NCI-H345 treated with DMSO at 0.1 percent for 48 hours (cell line): ENCODE results near the gene SLC35F4.
A peak's percentile ranks its signal among the peaks of the same experiment; 100 is the strongest.
"Not testable (repeated sequence)": the region's sequence is repeated elsewhere in the genome, so short reads cannot be mapped to it uniquely, and the experiment has no call there.

Experiments
- DNase-seq: peaks from one replicate; lab custom pipeline; 2025; ENCODE audit not compliant: unreplicated experiment; lab: John Stamatoyannopoulos, UW

SLC35F4 gene

GRCh38 chr14:57865403-57866198, at the start of gene SLC35F4:
Gene SLC35F4, minus strand, starts transcription at chr14:57866092.
- peak; percentile 9 for DNase-seq

DNA sequence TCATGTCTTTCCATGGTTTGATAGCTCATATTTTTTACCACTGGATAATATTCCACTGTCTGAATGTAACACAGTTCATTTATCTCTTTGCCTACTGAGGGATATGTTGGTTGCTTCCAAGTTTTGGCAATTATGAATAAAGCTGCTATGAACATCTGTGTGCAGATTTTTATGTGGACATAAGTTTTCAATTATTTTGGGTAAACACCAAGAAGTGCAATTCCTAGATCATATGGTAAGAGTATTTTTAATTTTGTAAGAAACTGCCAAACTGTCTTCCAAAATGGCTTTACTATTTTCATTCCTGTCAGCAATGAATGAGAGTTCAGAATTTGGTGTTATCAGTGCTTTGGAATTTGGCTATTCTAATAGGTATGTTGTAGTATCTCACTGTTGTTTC, 43.7 kb upstream of the SLC35F4 start:
- DNase-seq, result no peak

GRCh38 chr14:57903954-57904353, 38.1 kb upstream of the SLC35F4 start:
- DNase-seq, result no peak

GRCh38 chr14:57898837-57899572, 33.1 kb upstream of the SLC35F4 start:
- no peak for DNase-seq

DNA sequence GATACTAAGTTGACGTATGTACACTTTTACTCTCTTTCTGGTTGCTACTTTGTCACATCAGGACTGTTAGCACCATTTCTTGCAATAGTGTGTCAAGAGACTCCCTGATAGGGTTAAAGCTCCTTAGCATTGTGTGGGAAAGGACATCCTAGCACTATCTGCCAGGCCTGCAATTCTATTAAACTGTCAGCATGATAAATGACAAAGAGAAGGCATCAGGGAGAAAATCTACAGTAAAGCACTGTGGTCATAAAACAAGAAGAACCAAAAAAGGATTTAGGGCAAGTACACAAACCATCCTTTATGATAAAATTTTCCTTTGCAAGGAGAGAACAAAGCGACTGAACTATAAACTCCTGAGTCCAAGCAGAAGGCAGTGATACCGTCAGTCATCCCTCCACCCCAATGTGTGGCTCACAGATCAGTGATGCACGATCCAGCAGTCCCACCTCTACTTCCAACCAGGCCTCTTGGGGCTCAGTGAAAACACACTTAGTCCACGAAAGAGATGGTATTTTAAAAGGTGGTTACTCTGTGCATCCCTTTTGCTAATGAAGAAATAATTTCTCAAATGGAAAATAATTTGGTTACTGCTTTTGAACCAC, 31.4 kb upstream of the SLC35F4 start:
- DNase-seq, result no peak

DNA sequence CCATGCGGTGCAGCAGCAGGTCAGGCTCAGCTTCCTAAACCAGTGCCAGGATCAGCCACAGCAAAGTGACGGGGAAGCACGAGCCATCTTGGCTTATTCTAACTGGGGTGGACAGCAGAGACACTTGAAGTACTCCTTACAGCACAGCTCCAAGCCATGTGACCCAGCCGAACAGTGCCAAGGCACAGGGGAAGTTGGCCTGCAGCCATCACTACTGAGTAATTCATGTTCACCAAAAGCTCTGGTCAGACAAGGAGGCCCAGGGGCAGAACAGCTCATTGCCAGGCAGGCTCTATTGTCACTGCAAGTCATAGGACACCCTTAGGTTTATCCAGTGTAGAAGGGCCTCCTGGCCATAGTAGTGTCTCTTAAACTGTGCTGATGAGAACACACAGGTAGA, 23.4 kb upstream of the SLC35F4 start:
- DNase-seq, result no peak

DNA sequence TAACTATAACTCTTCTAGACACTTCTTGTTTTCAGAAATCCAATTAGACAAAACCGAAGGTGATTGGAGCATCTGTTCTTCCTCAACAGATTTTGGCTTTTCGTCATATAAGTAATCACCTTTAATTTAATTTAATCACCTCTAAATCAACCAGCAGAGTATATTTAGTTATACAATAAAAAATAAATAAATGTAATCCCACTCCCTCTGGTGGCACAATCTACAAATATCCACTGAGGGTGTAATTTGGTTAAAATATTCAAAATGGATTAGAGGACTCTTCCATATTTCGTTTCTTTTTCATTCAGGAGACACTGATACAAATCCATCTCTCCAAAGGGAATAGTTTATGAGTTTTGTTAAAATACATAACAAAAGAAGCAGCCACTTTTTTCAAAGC, 18.3 kb upstream of the SLC35F4 start:
- no peak for DNase-seq

DNA sequence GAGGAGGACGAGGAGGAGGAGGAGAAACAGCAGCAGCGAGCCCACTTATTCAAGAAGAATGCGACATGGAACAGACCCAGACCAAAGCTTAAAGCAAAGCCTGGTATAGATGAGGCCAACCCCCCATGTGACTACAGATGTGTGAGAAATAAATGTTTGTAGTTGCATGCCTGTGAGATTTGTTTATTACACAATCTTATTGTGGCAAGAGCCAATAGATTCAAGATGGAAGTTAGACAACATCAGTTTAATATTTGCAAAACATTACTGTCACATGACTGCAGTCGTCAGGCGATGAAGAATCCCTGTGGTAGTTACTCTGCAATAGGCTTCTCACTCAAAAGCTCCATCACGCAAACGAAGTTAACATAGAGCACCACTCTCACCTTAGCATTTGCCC, 17.2 kb upstream of the SLC35F4 start:
- no peak for DNase-seq

GRCh38 chr14:57879516-57879915, 13.6 kb upstream of the SLC35F4 start:
- DNase-seq, result no peak

- no peak for DNase-seq
Measured at GRCh38 chr14:57875985-57876384, 10.1 kb upstream of the SLC35F4 start.

- no peak for DNase-seq
Measured at GRCh38 chr14:57875296-57875695, 9.4 kb upstream of the SLC35F4 start.

- peak; percentile 6 for DNase-seq
Measured at GRCh38 chr14:57871459-57872080, 5.7 kb upstream of the SLC35F4 start.

DNA sequence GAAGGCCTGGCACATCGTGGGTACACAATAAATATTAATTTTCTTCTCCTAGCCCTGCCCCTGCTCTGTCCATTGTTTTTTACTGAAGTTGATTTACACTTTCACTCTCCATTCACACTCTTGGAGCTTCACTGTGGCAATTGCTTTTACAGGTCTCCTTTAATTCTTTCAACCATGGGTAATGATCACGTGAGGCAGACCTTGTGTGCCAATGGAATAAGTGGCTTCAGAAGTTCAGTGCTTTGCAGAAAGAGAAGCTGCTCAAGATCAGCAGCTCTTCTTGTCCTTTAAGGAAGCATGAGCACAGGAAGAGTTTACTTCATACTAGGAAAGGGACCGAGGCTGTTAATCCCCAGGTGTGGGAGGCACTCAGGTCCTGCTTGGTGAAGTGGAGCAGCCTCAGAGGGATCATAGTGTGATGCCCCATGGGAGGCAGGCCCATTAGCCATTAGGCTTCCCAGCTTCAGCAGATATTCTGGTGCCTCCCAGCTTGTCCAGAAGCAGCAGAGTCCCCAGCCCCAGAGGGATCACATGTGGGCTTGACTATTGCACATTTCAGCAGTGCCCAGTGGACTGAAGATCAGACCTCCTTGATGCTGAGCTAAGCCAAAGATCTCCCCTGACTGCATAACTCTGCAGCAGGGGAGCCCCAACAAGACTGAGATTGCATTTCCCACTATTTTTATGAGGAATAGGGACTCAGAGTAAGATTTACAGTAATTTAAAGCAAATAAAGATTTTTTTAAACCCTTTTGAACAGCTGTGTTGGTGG, 5.0 kb upstream of the SLC35F4 start:
- no peak for DNase-seq

- DNase-seq, result no peak
Measured at GRCh38 chr14:57869617-57870016, 3.7 kb upstream of the SLC35F4 start.

DNA sequence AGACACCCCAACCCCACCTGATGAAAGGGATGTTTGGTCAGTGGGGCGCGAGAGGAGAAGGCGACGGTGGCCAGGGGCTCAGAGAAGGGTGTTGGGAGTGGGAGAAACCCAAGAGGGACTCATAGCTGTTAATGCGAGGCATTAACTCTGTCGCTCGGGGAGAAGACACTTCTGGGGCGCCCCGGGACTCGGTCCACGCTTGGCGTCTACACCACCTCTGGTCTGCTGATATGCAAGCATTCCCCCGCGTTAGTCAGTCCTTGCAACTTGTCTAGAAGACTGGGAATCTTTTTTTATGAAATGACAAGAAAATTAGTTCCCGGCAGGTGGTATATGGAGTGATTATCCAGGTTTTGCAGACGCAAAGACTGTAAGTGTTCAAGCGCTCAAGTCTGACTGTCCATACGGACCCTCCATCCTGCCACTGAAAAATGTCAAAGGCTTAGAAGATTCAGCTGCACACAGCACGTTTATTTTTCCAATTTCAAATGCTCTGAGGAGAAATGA, 360 bp upstream of the SLC35F4 start:
- DNase-seq, result no peak

GRCh38 chr14:57865066-57865402, 858 bp downstream of the SLC35F4 start:
- no peak for DNase-seq

- DNase-seq, result no peak
Measured at GRCh38 chr14:57864659-57865058, 1.2 kb downstream of the SLC35F4 start.

DNA sequence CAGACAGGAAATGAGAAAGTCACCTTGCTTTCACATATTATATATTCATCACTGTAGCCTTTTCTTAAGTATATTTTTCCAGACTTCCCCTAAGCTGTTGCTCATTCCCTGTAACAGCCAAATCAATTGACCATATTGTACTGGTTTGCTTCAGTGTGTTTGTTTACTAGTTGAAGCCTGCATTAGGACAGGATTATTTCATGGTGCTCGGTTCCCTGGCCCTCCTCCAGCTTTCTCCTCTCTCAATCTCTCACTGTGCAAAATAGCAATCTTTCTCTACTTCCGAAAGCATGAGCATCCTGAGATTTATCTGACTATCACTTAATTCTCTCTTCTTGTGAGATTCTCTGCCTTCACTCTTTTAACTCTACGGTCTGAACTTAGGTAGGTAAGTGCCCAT, 2.4 kb downstream of the SLC35F4 start:
- no peak for DNase-seq

GRCh38 chr14:57855666-57856065, 10.2 kb downstream of the SLC35F4 start:
- not testable (repeated sequence) for DNase-seq

DNA sequence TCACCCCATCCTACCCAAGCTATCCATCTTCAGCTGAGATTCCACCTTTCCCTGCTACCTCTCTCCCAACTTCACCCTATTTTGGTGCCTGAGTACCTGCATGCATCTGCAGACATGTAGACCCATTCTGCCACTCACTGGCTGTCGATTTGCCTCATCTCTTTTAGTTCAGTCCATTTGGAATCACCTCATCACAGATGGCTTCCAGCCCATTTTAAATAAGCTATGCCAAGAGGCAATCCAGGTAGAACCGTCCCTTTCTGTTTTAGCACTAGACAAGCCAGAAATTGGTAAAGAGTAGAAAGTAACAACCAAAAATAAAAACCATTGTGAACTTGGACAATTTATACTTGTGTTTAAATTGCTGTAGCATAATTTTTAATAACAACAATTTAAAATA, 11.3 kb downstream of the SLC35F4 start:
- no peak for DNase-seq

DNA sequence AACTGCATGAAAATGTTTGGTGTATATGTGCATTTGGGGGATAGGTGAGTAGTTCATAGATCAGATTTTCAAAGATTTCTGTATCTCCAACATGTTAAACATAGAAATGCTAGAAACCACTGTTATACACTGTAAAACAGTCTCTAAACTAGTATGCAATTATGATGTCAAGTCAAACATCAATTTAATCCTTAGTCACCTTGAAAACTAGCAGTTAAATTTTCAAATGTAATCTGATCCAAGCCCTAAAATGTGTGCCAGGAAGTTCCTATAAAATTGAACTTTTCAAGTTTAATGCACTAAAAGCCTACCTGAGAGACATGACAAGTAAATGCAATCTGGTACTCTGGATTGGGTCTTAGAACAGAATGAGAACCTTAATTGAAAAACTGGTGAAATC, 14.5 kb downstream of the SLC35F4 start:
- DNase-seq, result no peak
